HCT116 (cell line): ENCODE data around the gene TPPP2. TPM values are rescaled to one million over a fixed set of nuclear protein-coding genes. Genes with fewer than 3 reads are reported as not detected.

ENCODE experiments used
- ATAC-seq: fragments of 200-7000 bp; cut with Tn5 transposase; 2 replicates; pipeline ENCODE4 v1.9.1; 2020; ENCODE audit warnings: mild to moderate bottlenecking, moderate library complexity
- BruUV-seq: library from RNA; stranded (reverse); fragments of 400-500 nt; replicated peaks from 2 replicates; lab custom pipeline; 2021; lab: Mats Ljungman, UMichigan
- CTCF ChIA-PET: fragments of 300-600 bp; sonication (Branson Sonifier 250); formaldehyde crosslinking; loops from one replicate; lab custom pipeline; 2021; ENCODE audit warnings: antibody characterized with exemption; lab: Charles Lee
- POLR2A ChIA-PET: fragments of 300-600, 350-600 bp; sonication (Branson Sonifier 250); formaldehyde crosslinking; loops from one replicate; lab custom pipeline; 2021; ENCODE audit warnings: antibody characterized with exemption; lab: Charles Lee
- RAD21 ChIA-PET, 2 experiments: fragments of 300-600 bp; sonication (Branson Sonifier 250); formaldehyde crosslinking; loops; one replicate each; lab custom pipeline; 2023; ENCODE audit warnings: low total read pairs in 2 of 2; ENCODE audit not compliant: uncharacterized antibody in 2 of 2, unreplicated experiment in 2 of 2, low non-redundant PET in 1 of 2; lab: Charles Lee
- DNase-seq: peaks from one replicate; pipeline ENCODE4 v3.0.0-alpha.2; 2010; ENCODE audit warnings: low read depth, low spot score
- H2AFZ ChIP-seq: fragments of 200-600 bp; shearing (Covaris generic), sonication (generic); 2 replicates; pipeline ENCODE4 v1.6.1; 2017; ENCODE audit warnings: low read depth, mixed run types, mixed read lengths, antibody characterized with exemption, low read length; ENCODE audit not compliant: poor library complexity, severe bottlenecking
- H3K27ac ChIP-seq: 2 replicates; pipeline ENCODE4 v1.5.1; 2012; ENCODE audit warnings: low read depth, low read length
- H3K27me3 ChIP-seq: fragments of 200-600 bp; sonication (generic); 2 replicates; pipeline ENCODE4 v1.6.1; 2016; ENCODE audit warnings: mixed run types, low read length, mixed read lengths; ENCODE audit not compliant: insufficient read depth
- H3K36me3 ChIP-seq, 2 experiments: fragments of 200-500 bp in 1 of 2; fragments of 200-600 bp in 1 of 2; sonication (Bioruptor generic) in 1 of 2; sonication (generic) in 1 of 2; 2 replicates each; pipeline versions ENCODE4 v1.5.1 to v1.6.1; 2014 to 2016; ENCODE audit warnings: low read length in 2 of 2, inconsistent platforms in 1 of 2, mixed read lengths in 1 of 2, mixed run types in 1 of 2; ENCODE audit not compliant: insufficient read depth in 2 of 2, control insufficient read depth in 1 of 2
- H3K4me1 ChIP-seq, 2 experiments: fragments of 200-600 bp in 1 of 2; sonication (generic) in 1 of 2; 2 replicates each; pipeline versions ENCODE4 v1.5.1 to v1.6.1; 2012 to 2017; ENCODE audit warnings: low read length in 2 of 2, inconsistent platforms in 1 of 2, mild to moderate bottlenecking in 1 of 2, mixed read lengths in 1 of 2, mixed run types in 1 of 2, moderate library complexity in 1 of 2; ENCODE audit not compliant: insufficient read depth in 2 of 2, control insufficient read depth in 1 of 2
- H3K4me2 ChIP-seq: fragments of 200-600 bp; sonication (generic); 2 replicates; pipeline ENCODE4 v1.6.1; 2017; ENCODE audit warnings: mixed run types, low read length, mixed read lengths
- H3K4me3 ChIP-seq, 2 experiments: fragments of 200-600 bp in 1 of 2; sonication (generic) in 1 of 2; replicated peaks in 1 of 2; 2 replicates each; pipeline ENCODE4 v1.5.1; 2011 to 2016; ENCODE audit warnings: low read length in 2 of 2, control low read depth in 1 of 2, low read depth in 1 of 2, mild to moderate bottlenecking in 1 of 2, mixed read lengths in 1 of 2, mixed run types in 1 of 2
- H3K79me2 ChIP-seq: fragments of 200-600 bp; sonication (generic); 2 replicates; pipeline ENCODE4 v1.6.1; 2017; ENCODE audit warnings: mild to moderate bottlenecking, mixed run types, low read length, moderate library complexity, mixed read lengths; ENCODE audit not compliant: insufficient read depth
- H3K9ac ChIP-seq: fragments of 200-600 bp; sonication (generic); 2 replicates; pipeline ENCODE4 v1.6.1; 2016; ENCODE audit warnings: low read length, mixed read lengths
- H3K9me2 ChIP-seq: fragments of 200-600 bp; sonication (generic), shearing (Covaris generic); 2 replicates; pipeline ENCODE4 v1.6.1; 2017; ENCODE audit warnings: mixed run types, mild to moderate bottlenecking, moderate library complexity; ENCODE audit not compliant: insufficient read depth
- H3K9me3 ChIP-seq, 2 experiments: fragments of 200-500 bp in 1 of 2; fragments of 200-600 bp in 1 of 2; sonication (Bioruptor generic) in 1 of 2; sonication (generic) in 1 of 2; 2 replicates each; pipeline ENCODE4 v1.6.1; 2014 to 2017; ENCODE audit warnings: low read length in 2 of 2, mixed read lengths in 2 of 2, inconsistent platforms in 1 of 2, low read depth in 1 of 2, mild to moderate bottlenecking in 1 of 2, mixed run types in 1 of 2, moderate library complexity in 1 of 2; ENCODE audit not compliant: control insufficient read depth in 1 of 2, insufficient read depth in 1 of 2
- H4K20me1 ChIP-seq: fragments of 200-600 bp; sonication (generic), shearing (Covaris generic); 2 replicates; pipeline ENCODE4 v1.6.1; 2017; ENCODE audit warnings: mixed run types, mild to moderate bottlenecking, moderate library complexity; ENCODE audit not compliant: insufficient read depth
- ATF3 ChIP-seq: IDR thresholded peaks from 2 replicates; pipeline ENCODE4 v1.6.1; 2012
- CEBPB ChIP-seq: IDR thresholded peaks from 2 replicates; pipeline ENCODE4 v1.6.1; 2012; ENCODE audit warnings: low read depth
- EGR1 ChIP-seq: IDR thresholded peaks from 2 replicates; pipeline ENCODE4 v1.6.1; 2012; ENCODE audit warnings: low read depth
- ELF1 ChIP-seq: IDR thresholded peaks from 2 replicates; pipeline ENCODE4 v1.6.1; 2012; ENCODE audit warnings: low read depth, borderline replicate concordance
- EZH2 ChIP-seq: fragments of 200-600 bp; sonication (generic); IDR thresholded peaks from 2 replicates; pipeline ENCODE4 v1.6.1; 2017; ENCODE audit warnings: antibody characterized with exemption, mixed run types
- POLR2A ChIP-seq: IDR thresholded peaks from 2 replicates; pipeline ENCODE4 v1.7.0; 2011; ENCODE audit warnings: borderline replicate concordance; ENCODE audit not compliant: insufficient read depth, insufficient read length; ENCODE audit errors: extremely low read depth
- POLR2AphosphoS5 ChIP-seq: IDR thresholded peaks from 2 replicates; pipeline ENCODE4 v1.6.1; 2011; ENCODE audit warnings: mild to moderate bottlenecking, low read depth, low read length, moderate library complexity
- RAD21 ChIP-seq: IDR thresholded peaks from 2 replicates; pipeline ENCODE4 v1.6.1; 2012; ENCODE audit warnings: low read depth, mild to moderate bottlenecking
- SP1 ChIP-seq: IDR thresholded peaks from 2 replicates; pipeline ENCODE4 v1.6.1; 2012; ENCODE audit warnings: low read depth
- SRF ChIP-seq: IDR thresholded peaks from 2 replicates; pipeline ENCODE4 v1.6.1; 2012; ENCODE audit warnings: low read depth
- TCF7L2 ChIP-seq: IDR thresholded peaks from 2 replicates; pipeline ENCODE4 v1.7.0; 2011; ENCODE audit warnings: borderline replicate concordance, inconsistent platforms; ENCODE audit not compliant: insufficient read depth, insufficient read length; ENCODE audit errors: extremely low read depth
- YY1 ChIP-seq: IDR thresholded peaks from 2 replicates; pipeline ENCODE4 v1.6.1; 2011; ENCODE audit warnings: low read length, low read depth, moderate library complexity, mild to moderate bottlenecking; ENCODE audit not compliant: insufficient replicate concordance; ENCODE audit errors: extremely low read depth
- intact Hi-C: fragments of 100-400 bp; cut with micrococcal nuclease; formaldehyde crosslinking; loops from 2 replicates; pipeline ENCODE4 v1.10.0; 2022
- total RNA-seq: library from RNA; stranded (reverse); gene quantifications from one replicate; pipeline ENCODE4 v1.2.1, GENCODE V29; 2021; ENCODE audit not compliant: unreplicated experiment
- TF ChIP-seq, protein P1 (sequence below), 3 experiments: fragments of 200-600 bp in 1 of 3; sonication (generic) in 1 of 3; IDR thresholded peaks in 2 of 3; conservative IDR thresholded peaks in 1 of 3; 2 replicates each; pipeline ENCODE4 v1.5.1; 2012 to 2017; ENCODE audit warnings: low read depth in 2 of 3, low read length in 2 of 3, antibody characterized with exemption in 1 of 3, borderline replicate concordance in 1 of 3, control low read depth in 1 of 3, mild to moderate bottlenecking in 1 of 3, mixed read lengths in 1 of 3, mixed run types in 1 of 3, moderate library complexity in 1 of 3; ENCODE audit not compliant: insufficient read depth in 1 of 3
- TF ChIP-seq, protein P2 (sequence below): IDR thresholded peaks from 2 replicates; pipeline ENCODE4 v1.6.1; 2011; ENCODE audit warnings: mild to moderate bottlenecking, low read length, moderate library complexity; ENCODE audit not compliant: insufficient replicate concordance; ENCODE audit errors: extremely low read depth

TPPP2 gene
- total RNA-seq, 1 experiment from 2014 or later: not detected

DNA sequence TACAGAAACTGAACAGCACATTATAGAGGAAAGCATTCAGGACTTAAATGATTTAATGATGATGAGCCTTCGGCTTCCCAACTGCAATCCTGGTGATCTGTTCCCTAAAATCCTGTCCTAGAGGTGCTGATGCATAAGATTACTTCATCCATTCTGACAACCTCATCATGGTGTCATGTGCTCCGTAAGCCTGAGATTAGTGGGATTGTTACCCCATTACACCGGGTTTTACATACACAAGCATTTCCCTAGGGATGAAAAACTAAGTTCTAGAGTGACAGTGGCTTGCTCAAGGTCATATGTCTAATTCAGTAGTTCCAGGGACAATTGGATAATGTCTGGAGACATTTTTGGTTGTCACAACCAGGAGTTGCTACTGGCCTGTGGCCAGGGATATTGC is 7.1 kb downstream of the TPPP2 start (continued):
- TF ChIP-seq, protein P1, sequence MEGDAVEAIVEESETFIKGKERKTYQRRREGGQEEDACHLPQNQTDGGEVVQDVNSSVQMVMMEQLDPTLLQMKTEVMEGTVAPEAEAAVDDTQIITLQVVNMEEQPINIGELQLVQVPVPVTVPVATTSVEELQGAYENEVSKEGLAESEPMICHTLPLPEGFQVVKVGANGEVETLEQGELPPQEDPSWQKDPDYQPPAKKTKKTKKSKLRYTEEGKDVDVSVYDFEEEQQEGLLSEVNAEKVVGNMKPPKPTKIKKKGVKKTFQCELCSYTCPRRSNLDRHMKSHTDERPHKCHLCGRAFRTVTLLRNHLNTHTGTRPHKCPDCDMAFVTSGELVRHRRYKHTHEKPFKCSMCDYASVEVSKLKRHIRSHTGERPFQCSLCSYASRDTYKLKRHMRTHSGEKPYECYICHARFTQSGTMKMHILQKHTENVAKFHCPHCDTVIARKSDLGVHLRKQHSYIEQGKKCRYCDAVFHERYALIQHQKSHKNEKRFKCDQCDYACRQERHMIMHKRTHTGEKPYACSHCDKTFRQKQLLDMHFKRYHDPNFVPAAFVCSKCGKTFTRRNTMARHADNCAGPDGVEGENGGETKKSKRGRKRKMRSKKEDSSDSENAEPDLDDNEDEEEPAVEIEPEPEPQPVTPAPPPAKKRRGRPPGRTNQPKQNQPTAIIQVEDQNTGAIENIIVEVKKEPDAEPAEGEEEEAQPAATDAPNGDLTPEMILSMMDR (IDR thresholded peaks at IDR 0.05 in 2 of 3, conservative IDR thresholded peaks at IDR 0.05 in 1 of 3; ENCODE audit: borderline replicate concordance in 1 of 3, insufficient read depth in 1 of 3, low read depth in 2 of 3, low read length in 2 of 3): no peak
- TF ChIP-seq ATF3: no peak
- no peak for TF ChIP-seq YY1
- TF ChIP-seq EGR1: no peak

- no peak for ATAC-seq
- H3K4me1 ChIP-seq: peaks cover 0 to 7% of the 10 kb centered on the region in 2 experiments; a peak in 1 of 4 replicates
- no peak overlapping the region for H2AFZ ChIP-seq
- no peak for TF ChIP-seq SRF
- TF ChIP-seq CEBPB: no peak
- TF ChIP-seq YY1: no peak
- TF ChIP-seq SP1: no peak
- TF ChIP-seq, protein P2, sequence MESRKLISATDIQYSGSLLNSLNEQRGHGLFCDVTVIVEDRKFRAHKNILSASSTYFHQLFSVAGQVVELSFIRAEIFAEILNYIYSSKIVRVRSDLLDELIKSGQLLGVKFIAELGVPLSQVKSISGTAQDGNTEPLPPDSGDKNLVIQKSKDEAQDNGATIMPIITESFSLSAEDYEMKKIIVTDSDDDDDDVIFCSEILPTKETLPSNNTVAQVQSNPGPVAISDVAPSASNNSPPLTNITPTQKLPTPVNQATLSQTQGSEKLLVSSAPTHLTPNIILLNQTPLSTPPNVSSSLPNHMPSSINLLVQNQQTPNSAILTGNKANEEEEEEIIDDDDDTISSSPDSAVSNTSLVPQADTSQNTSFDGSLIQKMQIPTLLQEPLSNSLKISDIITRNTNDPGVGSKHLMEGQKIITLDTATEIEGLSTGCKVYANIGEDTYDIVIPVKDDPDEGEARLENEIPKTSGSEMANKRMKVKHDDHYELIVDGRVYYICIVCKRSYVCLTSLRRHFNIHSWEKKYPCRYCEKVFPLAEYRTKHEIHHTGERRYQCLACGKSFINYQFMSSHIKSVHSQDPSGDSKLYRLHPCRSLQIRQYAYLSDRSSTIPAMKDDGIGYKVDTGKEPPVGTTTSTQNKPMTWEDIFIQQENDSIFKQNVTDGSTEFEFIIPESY: no peak
- TF ChIP-seq RAD21: no peak
- no peak for TF ChIP-seq ATF3
- TF ChIP-seq POLR2AphosphoS5: no peak
- TF ChIP-seq, protein P1 (IDR thresholded peaks at IDR 0.05 in 2 of 3, conservative IDR thresholded peaks at IDR 0.05 in 1 of 3; ENCODE audit: borderline replicate concordance in 1 of 3, insufficient read depth in 1 of 3, low read depth in 2 of 3, low read length in 2 of 3): no peak
- no peak for TF ChIP-seq POLR2A
- no peak for TF ChIP-seq ELF1
- no peak for TF ChIP-seq TCF7L2
- TF ChIP-seq EGR1: no peak
- TF ChIP-seq EZH2: no peak
These were observed 8.7 kb downstream of the TPPP2 start for GRCh38 chr14:21038441-21039422.

More at GRCh38 chr14:21038441-21039422, 8.7 kb downstream of the TPPP2 start:
- no TSS peak for BruUV-seq
- H4K20me1 ChIP-seq: no peaks in the 10 kb centered on the region
- no peak overlapping the region for H3K27ac ChIP-seq
- POLR2A ChIA-PET: no interaction called here
- no peaks in the 10 kb centered on the region for H3K36me3 ChIP-seq
- no peak overlapping the region for H3K4me3 ChIP-seq
- RAD21 ChIA-PET: interaction anchor here (1.9 to 2.2 kb wide), 2 partner anchors 24 kb away, joined by 24 to 30 read pairs; no protein-coding TSS in a partner anchor
- H3K9me2 ChIP-seq: no peaks in the 10 kb centered on the region
- H3K79me2 ChIP-seq: no peaks in the 10 kb centered on the region
- CTCF ChIA-PET: interaction anchor here (0.7 to 5.4 kb wide), 7 partner anchors 10 to 181 kb away, joined by 3 to 148 read pairs (median 8); no protein-coding TSS in a partner anchor
- no peak for DNase-seq
- H3K4me2 ChIP-seq: no peak overlapping the region
- H3K9me3 ChIP-seq: no peaks in the 10 kb centered on the region
- no peaks in the 10 kb centered on the region; the same call in 1 of the 2 replicates for H3K27me3 ChIP-seq
- no peak overlapping the region for H3K9ac ChIP-seq
- intact Hi-C loops: no loop called here
